Mesendoderm (in vitro differentiated cells): ENCODE results near the gene BRMS1L.

Experiments used
- DNase-seq: peaks from one replicate; pipeline ENCODE4 v3.0.0; 2013
- H2AK5ac ChIP-seq: 2 replicates; pipeline ENCODE4 v1.6.1; 2013; ENCODE audit warnings: low read length, inconsistent platforms
- H2BK120ac ChIP-seq: 2 replicates; pipeline ENCODE4 v1.6.1; 2013; ENCODE audit warnings: low read depth, mild to moderate bottlenecking, low read length, moderate library complexity, mixed read lengths
- H2BK15ac ChIP-seq: replicated peaks from 2 replicates; pipeline ENCODE4 v1.6.1; 2013; ENCODE audit warnings: low read depth, mild to moderate bottlenecking, moderate library complexity
- H2BK5ac ChIP-seq: 2 replicates; pipeline ENCODE4 v1.6.1; 2013; ENCODE audit warnings: low read length, inconsistent platforms
- H3K18ac ChIP-seq: 2 replicates; pipeline ENCODE4 v1.6.1; 2013; ENCODE audit warnings: mild to moderate bottlenecking, low read length, mixed read lengths
- H3K23ac ChIP-seq: one replicate; pipeline ENCODE4 v1.6.1; 2013; ENCODE audit warnings: low read length
- H3K27ac ChIP-seq: 2 replicates; pipeline ENCODE4 v1.5.1; 2013; ENCODE audit warnings: low read depth, mild to moderate bottlenecking, inconsistent platforms, low read length, moderate library complexity
- H3K27me3 ChIP-seq: 2 replicates; pipeline ENCODE4 v1.6.1; 2013; ENCODE audit warnings: low read length, control low read depth, mild to moderate bottlenecking, inconsistent platforms; ENCODE audit not compliant: insufficient read depth, poor library complexity
- H3K36me3 ChIP-seq: 2 replicates; pipeline ENCODE4 v1.6.1; 2013; ENCODE audit warnings: low read length, inconsistent platforms; ENCODE audit not compliant: control insufficient read depth, insufficient read depth
- H3K4ac ChIP-seq: one replicate; pipeline ENCODE4 v1.6.1; 2013; ENCODE audit warnings: low read depth, mild to moderate bottlenecking, low read length, moderate library complexity
- H3K4me1 ChIP-seq: 2 replicates; pipeline ENCODE4 v1.6.1; 2013; ENCODE audit warnings: low read depth, low read length, inconsistent platforms; ENCODE audit not compliant: control insufficient read depth
- H3K4me2 ChIP-seq: 2 replicates; pipeline ENCODE4 v1.6.1; 2013; ENCODE audit warnings: low read length
- H3K4me3 ChIP-seq: 2 replicates; pipeline ENCODE4 v1.5.1; 2013; ENCODE audit warnings: mild to moderate bottlenecking, low read length
- H3K56ac ChIP-seq: one replicate; pipeline ENCODE4 v1.6.1; 2013; ENCODE audit warnings: low read length
- H3K79me1 ChIP-seq: 2 replicates; pipeline ENCODE4 v1.6.1; 2013; ENCODE audit warnings: low read length, inconsistent platforms
- H3K79me2 ChIP-seq: 2 replicates; pipeline ENCODE4 v1.6.1; 2013; ENCODE audit warnings: mild to moderate bottlenecking, low read length; ENCODE audit not compliant: control insufficient read depth, insufficient read depth
- H3K9ac ChIP-seq: 2 replicates; pipeline ENCODE4 v1.6.1; 2013; ENCODE audit warnings: low read length, inconsistent platforms
- H4K5ac ChIP-seq: one replicate; pipeline ENCODE4 v1.6.1; 2013; ENCODE audit warnings: low read length
- H4K8ac ChIP-seq: one replicate; pipeline ENCODE4 v1.6.1; 2013; ENCODE audit warnings: low read depth, mild to moderate bottlenecking, control low read depth, low read length, moderate library complexity
- WGBS: extraction: QIAGEN DNeasy Blood & Tissue Kit; methylation state at CpG from one replicate; pipeline ENCODE4 v1.1.7; 2013; ENCODE audit warnings: low lambda C conversion rate, missing lambda C conversion rate; ENCODE audit not compliant: insufficient coverage; ENCODE audit errors: extremely low coverage; 5-methylcytosine and 5-hydroxymethylcytosine counted together

BRMS1L gene

GRCh38 chr14:35789651-35790050 is 36.5 kb upstream of the BRMS1L start:
- no peak overlapping the region for H3K9ac ChIP-seq
- H3K56ac ChIP-seq = no peak overlapping the region
- H3K18ac ChIP-seq = no peak overlapping the region
- no peak overlapping the region for H3K4me2 ChIP-seq
- no peak for DNase-seq
- no peak overlapping the region for H2BK15ac ChIP-seq
- no peak overlapping the region for H2AK5ac ChIP-seq
- no CpG with 5 or more reads among the region's 4 CpGs for WGBS
- no peaks in the 10 kb centered on the region for H3K4me1 ChIP-seq
- H3K79me1 ChIP-seq = no peaks in the 10 kb centered on the region
- no peaks in the 10 kb centered on the region for H3K36me3 ChIP-seq
- no peaks in the 10 kb centered on the region for H3K79me2 ChIP-seq
- H3K27ac ChIP-seq = no peak overlapping the region
- H2BK120ac ChIP-seq = no peak overlapping the region
- no peak overlapping the region for H2BK5ac ChIP-seq
- no peak overlapping the region for H3K4ac ChIP-seq
- no peak overlapping the region for H4K8ac ChIP-seq
- H4K5ac ChIP-seq = no peak overlapping the region
- H3K4me3 ChIP-seq = no peak overlapping the region
- H3K27me3 ChIP-seq = no peaks in the 10 kb centered on the region
- H3K23ac ChIP-seq = no peak overlapping the region

GRCh38 chr14:35797796-35798195 is 28.3 kb upstream of the BRMS1L start:
- H3K79me1 ChIP-seq = peaks cover 1% of the 10 kb centered on the region
- no peak overlapping the region for H3K9ac ChIP-seq
- H3K4ac ChIP-seq = no peak overlapping the region
- H3K4me1 ChIP-seq = no peaks in the 10 kb centered on the region
- no peak overlapping the region for H3K4me2 ChIP-seq
- H3K4me3 ChIP-seq = no peak overlapping the region
- H2BK5ac ChIP-seq = no peak overlapping the region
- H3K27me3 ChIP-seq = no peaks in the 10 kb centered on the region
- no peak overlapping the region for H3K23ac ChIP-seq
- H2BK120ac ChIP-seq = no peak overlapping the region
- H4K5ac ChIP-seq = no peak overlapping the region
- no peak overlapping the region for H4K8ac ChIP-seq
- H2BK15ac ChIP-seq = no peak overlapping the region
- H2AK5ac ChIP-seq = no peak overlapping the region
- H3K36me3 ChIP-seq = no peaks in the 10 kb centered on the region
- no CpG with 5 or more reads among the region's 6 CpGs for whole genome bisulfite sequencing
- H3K27ac ChIP-seq = no peak overlapping the region
- no peak overlapping the region for H3K56ac ChIP-seq
- DNase-seq = no peak
- H3K18ac ChIP-seq = no peak overlapping the region
- no peaks in the 10 kb centered on the region for H3K79me2 ChIP-seq

DNA sequence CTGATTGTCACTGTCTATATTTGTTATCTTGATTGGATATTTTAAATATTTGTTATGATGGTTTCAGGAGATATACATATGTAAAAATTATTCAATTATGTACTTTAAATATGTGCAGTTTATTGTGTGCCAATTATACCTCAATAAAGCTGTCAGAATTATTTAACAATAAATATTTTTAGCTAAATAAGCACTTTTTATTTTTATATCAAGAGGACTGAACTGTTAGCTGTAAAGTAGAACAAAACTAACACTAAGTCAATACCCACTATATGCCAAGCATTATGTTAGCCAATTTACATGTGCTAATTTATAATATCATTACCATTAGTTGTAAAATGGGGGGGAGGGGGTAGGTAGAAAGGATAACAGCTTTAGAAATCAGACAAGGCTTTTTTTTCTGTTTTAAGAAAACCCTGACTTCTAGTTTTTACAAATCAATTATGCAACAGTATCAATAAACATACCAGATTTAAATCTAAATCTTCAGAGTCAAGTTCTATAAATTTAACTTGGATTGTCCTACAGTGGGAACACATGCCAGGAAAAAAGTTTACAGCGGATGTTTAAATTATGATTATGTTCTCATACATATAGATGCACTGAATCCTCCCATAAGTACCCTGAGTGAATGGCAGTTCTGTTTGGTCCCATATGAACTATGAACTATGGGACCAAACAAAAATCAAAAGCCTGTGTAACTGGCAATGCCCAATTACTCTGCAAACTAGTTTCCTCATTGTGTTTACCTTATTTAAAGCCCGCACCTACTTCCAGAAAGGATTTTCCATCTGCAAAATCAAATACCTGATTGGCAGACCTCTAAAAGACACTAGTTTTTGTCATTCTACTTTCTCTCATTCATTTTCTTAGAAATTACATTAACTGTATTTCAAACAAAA is 19.9 kb upstream of the BRMS1L start:
- no peak overlapping the region for H3K4ac ChIP-seq
- no peak overlapping the region for H2AK5ac ChIP-seq
- H3K56ac ChIP-seq = no peak overlapping the region
- no CpG with 5 or more reads among the region's 2 CpGs for whole genome bisulfite sequencing
- H3K9ac ChIP-seq = no peak overlapping the region
- no peaks in the 10 kb centered on the region for H3K4me1 ChIP-seq
- H3K18ac ChIP-seq = no peak overlapping the region
- no peaks in the 10 kb centered on the region for H3K79me2 ChIP-seq
- no peak overlapping the region for H3K27ac ChIP-seq
- H3K79me1 ChIP-seq = no peaks in the 10 kb centered on the region
- H3K27me3 ChIP-seq = no peaks in the 10 kb centered on the region
- H2BK5ac ChIP-seq = no peak overlapping the region
- H4K5ac ChIP-seq = no peak overlapping the region
- no peak overlapping the region for H2BK15ac ChIP-seq
- no peak overlapping the region for H3K4me3 ChIP-seq
- H3K4me2 ChIP-seq = no peak overlapping the region
- H2BK120ac ChIP-seq = no peak overlapping the region
- no peaks in the 10 kb centered on the region for H3K36me3 ChIP-seq
- no peak for DNase-seq
- H4K8ac ChIP-seq = no peak overlapping the region
- H3K23ac ChIP-seq = no peak overlapping the region

DNA sequence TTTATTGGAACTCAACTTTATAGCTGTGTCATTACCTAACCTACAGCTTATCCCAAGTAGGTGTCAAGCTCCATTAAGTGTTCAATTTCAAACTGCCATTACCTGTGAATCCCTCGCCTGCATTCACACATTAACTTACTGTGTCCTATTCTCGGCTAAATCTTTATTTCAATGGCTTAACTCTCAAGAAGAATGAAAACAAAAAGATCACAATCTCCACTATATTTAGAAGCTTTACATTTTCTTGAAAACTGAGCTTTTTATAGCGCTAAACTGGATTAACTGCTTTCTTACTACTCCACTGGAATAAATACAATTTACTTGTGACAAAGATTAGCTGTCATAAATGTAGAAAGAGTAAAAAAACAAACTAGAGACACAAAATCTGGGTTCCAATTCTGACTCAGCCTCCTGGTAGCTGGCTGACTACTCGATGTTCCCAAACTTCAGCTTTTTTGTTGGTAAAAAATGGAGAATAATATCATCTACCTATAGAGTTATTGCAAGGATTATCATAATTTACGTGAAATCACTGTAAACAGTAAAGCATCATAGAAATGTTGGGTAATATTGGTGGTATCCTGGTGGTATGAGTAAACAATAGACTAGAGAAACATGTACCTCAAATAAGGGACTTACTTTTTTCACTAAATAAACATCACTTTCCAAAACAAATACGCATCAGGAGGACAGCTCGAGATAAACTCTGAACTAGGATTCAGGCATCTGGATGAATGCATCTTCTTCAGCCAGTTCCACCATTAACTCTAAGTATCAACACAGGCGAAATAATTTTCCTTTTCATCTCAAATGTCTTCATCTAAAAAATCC is 18.8 kb upstream of the BRMS1L start:
- H3K36me3 ChIP-seq = no peaks in the 10 kb centered on the region
- H4K5ac ChIP-seq = no peak overlapping the region
- H2BK120ac ChIP-seq = no peak overlapping the region
- H3K23ac ChIP-seq = no peak overlapping the region
- no peaks in the 10 kb centered on the region for H3K79me2 ChIP-seq
- H3K18ac ChIP-seq = no peak overlapping the region
- H4K8ac ChIP-seq = no peak overlapping the region
- H3K27ac ChIP-seq = no peak overlapping the region
- no peak overlapping the region for H2BK15ac ChIP-seq
- no peak overlapping the region for H2AK5ac ChIP-seq
- H3K4me2 ChIP-seq = no peak overlapping the region
- H2BK5ac ChIP-seq = no peak overlapping the region
- no peak for DNase-seq
- H3K79me1 ChIP-seq = no peaks in the 10 kb centered on the region
- no peak overlapping the region for H3K4ac ChIP-seq
- H3K56ac ChIP-seq = no peak overlapping the region
- H3K4me1 ChIP-seq = no peaks in the 10 kb centered on the region
- no peak overlapping the region for H3K4me3 ChIP-seq
- H3K27me3 ChIP-seq = no peaks in the 10 kb centered on the region
- H3K9ac ChIP-seq = no peak overlapping the region
- WGBS = no CpG with 5 or more reads among the region's 8 CpGs

DNA sequence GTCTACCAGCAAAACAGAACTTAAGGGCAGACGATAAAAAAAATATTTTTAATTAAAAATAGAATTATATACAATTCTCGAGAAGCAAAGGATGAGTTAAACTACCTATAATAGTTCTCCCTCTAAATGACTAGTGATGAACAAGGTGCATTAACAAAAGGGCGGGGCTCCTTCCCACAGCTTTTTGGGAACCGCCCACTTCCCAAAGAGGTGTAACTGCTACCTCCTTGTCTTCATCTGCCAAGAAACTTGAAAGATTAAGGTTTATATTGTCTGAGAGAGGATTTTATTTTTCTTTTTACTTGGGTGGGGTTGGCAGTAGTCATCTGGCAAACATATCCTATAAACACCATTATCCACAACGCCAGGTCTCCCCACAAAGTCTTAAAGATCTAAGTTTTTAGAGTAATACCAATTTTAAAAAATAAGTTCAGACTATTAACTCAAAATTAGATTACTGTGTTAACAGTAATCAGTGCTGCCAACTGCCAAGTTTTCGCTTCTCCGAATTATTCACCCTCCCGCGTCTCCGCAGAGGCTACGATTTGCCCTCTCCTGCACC is 18.0 kb upstream of the BRMS1L start:
- no peak overlapping the region for H3K4ac ChIP-seq
- no peak overlapping the region for H3K18ac ChIP-seq
- H3K79me2 ChIP-seq = no peaks in the 10 kb centered on the region
- no peak overlapping the region for H2AK5ac ChIP-seq
- H3K4me2 ChIP-seq = peak overlapping the region; percentile 87
- H3K4me3 ChIP-seq = peak overlapping the region; percentile 75
- H2BK5ac ChIP-seq = no peak overlapping the region
- WGBS = no CpG with 5 or more reads among the region's 11 CpGs
- H3K27ac ChIP-seq = no peak overlapping the region
- peak overlapping the region; percentile 85 for H3K56ac ChIP-seq
- no peak overlapping the region for H4K5ac ChIP-seq
- no peak overlapping the region for H4K8ac ChIP-seq
- H3K9ac ChIP-seq = peak overlapping the region; percentile 68
- H3K4me1 ChIP-seq = no peaks in the 10 kb centered on the region
- H2BK15ac ChIP-seq = no peak overlapping the region
- H3K36me3 ChIP-seq = no peaks in the 10 kb centered on the region
- peak; percentile 57 for DNase-seq
- no peaks in the 10 kb centered on the region for H3K79me1 ChIP-seq
- no peak overlapping the region for H3K23ac ChIP-seq
- no peak overlapping the region for H2BK120ac ChIP-seq
- no peaks in the 10 kb centered on the region for H3K27me3 ChIP-seq
